GM12865 (cell line): ENCODE measurements around the gene CHRNG.
"Not testable (repeated sequence)": the region's sequence is repeated elsewhere in the genome, so short reads cannot be mapped to it uniquely, and the experiment has no call there.

Source experiments
- DNase-seq: peaks from one replicate; pipeline ENCODE4 v3.0.0; 2010; ENCODE audit warnings: low read depth
- H3K4me3 ChIP-seq: 2 replicates; pipeline ENCODE4 v1.5.1; 2011; ENCODE audit warnings: mild to moderate bottlenecking, low read depth, low read length, control low read depth
- CTCF ChIP-seq: IDR thresholded peaks from 2 replicates; pipeline ENCODE4 v1.5.1; 2011; ENCODE audit warnings: low read length, control low read depth, low read depth, inconsistent platforms; ENCODE audit not compliant: insufficient read depth; ENCODE audit errors: missing control alignments

Gene CHRNG

GRCh38 chr2:232526372-232526941, 13.0 kb upstream of the CHRNG start:
- H3K4me3 ChIP-seq: no peak overlapping the region
- no peak for DNase-seq
- no peak for TF ChIP-seq CTCF

GRCh38 chr2:232527905-232528470, 11.5 kb upstream of the CHRNG start:
- H3K4me3 ChIP-seq: no peak overlapping the region
- TF ChIP-seq CTCF: no peak
- DNase-seq: no peak

GRCh38 chr2:232528746-232529460, 10.6 kb upstream of the CHRNG start:
- TF ChIP-seq CTCF: no peak
- H3K4me3 ChIP-seq: no peak overlapping the region
- no peak for DNase-seq

DNA sequence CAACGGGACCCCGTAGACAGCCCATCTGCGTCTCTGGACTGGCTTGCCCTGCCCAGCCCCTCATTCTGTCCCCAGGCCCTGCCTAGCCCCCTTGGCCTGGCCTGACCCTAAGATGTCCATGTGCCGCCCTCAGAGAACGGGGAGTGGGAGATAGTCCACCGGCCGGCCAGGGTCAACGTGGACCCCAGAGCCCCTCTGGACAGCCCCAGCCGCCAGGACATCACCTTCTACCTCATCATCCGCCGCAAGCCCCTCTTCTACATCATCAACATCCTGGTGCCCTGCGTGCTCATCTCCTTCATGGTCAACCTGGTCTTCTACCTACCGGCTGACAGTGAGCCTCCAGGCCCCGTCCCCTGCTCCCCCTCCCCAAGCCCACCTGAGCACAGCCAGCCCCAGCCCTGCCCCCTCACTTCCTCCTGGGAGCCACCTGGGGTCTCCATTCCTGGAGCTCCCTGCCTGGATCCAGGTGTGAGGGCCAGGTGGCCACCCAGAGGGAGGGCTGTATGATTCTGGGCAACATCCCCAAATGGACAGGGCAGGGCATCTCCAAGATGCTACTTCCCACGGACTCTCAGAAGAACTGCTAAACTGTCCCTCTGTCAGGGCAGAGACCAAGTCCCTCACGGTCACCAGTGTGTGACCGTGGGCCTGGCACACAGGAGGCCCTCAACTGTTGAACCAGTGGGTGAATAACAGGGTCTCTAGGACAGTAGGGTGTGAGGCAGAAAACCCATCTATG, 9.5 kb upstream of the CHRNG start:
- TF ChIP-seq CTCF: no peak
- DNase-seq: no peak
- no peak overlapping the region for H3K4me3 ChIP-seq

- H3K4me3 ChIP-seq: no peak overlapping the region
- TF ChIP-seq CTCF: no peak
- no peak for DNase-seq
Measured at GRCh38 chr2:232530626-232531260, 8.7 kb upstream of the CHRNG start.

DNA sequence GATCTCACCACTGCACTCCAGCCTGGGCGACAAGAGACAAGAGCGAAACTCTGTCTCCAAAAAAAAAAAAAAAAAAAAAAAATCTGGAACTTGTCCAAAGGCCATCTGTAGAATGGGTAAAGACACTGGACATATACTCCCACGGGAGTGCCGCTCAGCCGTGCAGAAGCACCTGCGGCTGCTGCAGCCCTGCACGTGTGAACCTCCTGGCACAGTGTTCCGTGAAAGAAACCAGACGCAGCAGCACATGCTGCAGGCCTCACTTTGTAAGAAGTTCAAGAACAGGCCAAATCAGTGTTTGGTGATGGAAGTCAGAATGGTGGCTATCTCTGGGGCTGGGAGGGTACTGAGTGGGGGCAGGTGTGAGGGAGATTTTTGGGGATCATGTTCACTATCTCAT, 7.1 kb upstream of the CHRNG start:
- no peak for TF ChIP-seq CTCF
- H3K4me3 ChIP-seq: no peak overlapping the region
- no peak for DNase-seq

DNA sequence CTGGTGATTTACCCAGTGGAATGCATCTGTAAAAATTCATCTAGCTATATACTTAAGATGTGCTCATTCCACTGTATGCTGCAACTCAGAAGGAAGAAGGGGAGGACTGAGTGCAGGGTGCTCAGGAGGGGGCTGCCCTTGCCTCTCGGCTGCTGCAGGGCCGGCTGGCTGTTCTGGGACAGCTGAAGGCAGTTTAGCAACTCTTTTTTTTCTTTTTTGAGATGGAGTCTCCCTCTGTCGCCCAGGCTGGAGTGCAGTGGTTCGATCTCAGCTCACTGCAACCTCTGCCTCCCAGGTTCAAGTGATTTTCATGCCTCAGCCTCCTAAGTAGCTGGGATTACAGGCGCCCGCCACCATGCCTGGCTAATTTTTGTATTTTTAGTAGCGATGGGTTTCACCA, 6.7 kb upstream of the CHRNG start:
- not testable (repeated sequence) for DNase-seq, H3K4me3 ChIP-seq
